ENCODE measurements around the gene PER2. TPM values are rescaled to one million over a fixed set of nuclear protein-coding genes. Genes with fewer than 3 reads are reported as not detected.

The PER2 gene
- total RNA-seq, 2 donors from 2014 or later: 5.2 to 9.4 TPM

- no peak overlapping the region for H3K4me3 ChIP-seq
- TF ChIP-seq, protein P1, sequence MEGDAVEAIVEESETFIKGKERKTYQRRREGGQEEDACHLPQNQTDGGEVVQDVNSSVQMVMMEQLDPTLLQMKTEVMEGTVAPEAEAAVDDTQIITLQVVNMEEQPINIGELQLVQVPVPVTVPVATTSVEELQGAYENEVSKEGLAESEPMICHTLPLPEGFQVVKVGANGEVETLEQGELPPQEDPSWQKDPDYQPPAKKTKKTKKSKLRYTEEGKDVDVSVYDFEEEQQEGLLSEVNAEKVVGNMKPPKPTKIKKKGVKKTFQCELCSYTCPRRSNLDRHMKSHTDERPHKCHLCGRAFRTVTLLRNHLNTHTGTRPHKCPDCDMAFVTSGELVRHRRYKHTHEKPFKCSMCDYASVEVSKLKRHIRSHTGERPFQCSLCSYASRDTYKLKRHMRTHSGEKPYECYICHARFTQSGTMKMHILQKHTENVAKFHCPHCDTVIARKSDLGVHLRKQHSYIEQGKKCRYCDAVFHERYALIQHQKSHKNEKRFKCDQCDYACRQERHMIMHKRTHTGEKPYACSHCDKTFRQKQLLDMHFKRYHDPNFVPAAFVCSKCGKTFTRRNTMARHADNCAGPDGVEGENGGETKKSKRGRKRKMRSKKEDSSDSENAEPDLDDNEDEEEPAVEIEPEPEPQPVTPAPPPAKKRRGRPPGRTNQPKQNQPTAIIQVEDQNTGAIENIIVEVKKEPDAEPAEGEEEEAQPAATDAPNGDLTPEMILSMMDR (IDR thresholded peaks at IDR 0.05): no peak
- no peaks in the 10 kb centered on the region for H3K27me3 ChIP-seq
- H3K4me1 ChIP-seq: no peaks in the 10 kb centered on the region
- DNase-seq (ENCODE audit: low spot score): no peak
- no peak overlapping the region for H3K27ac ChIP-seq
- H3K36me3 ChIP-seq: peaks cover 97% of the 10 kb centered on the region
- no peaks in the 10 kb centered on the region for H3K9me3 ChIP-seq
These were observed 34.2 kb downstream of the PER2 start for GRCh38 chr2:238254095-238254723.

DNA sequence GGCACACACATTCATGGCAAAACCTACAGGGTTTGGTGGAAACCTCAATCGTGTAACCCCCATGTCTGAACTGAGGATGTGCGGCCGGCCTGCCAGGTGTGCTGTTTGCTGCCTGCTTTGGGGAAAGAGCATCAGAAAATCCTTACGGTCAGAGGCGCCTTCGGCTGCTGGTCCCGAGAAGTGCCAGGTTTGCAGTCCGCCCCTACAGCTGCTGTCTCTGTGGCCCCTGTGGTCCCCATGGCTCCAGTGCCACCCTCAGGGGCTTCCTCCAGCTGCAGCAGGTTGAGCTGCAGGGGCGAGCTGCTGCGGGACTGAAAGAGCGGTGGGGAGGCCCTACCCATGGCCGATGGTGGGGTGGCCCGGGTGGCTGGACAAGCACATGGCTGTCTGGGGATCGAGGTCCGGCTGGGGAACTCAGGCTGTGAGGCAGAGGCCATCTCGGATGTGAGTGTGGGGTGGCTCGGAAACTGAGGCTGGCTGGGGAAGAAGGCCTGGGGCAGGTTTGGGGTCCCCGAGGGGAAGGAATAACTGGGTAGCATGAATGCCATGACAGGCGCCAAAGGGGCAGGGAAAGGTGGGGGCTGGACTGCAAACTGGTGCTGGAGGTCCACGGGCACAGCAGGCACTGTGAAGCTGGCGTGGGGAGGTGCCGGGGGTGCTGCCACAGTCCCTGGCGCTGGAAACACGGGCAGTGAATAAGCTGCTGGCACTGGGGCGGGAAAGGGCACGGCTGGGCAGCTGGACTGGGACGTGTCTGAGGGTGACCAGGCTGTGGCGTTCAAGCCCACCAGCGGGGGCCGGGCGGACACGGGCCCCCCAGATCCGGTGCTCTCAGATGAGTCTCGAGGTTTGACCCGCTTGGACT is 35.4 kb downstream of the PER2 start:
- H3K27me3 ChIP-seq: no peaks in the 10 kb centered on the region
- H3K4me1 ChIP-seq: peaks cover 0 to 4% of the 10 kb centered on the region in 2 donors
- no peaks in the 10 kb centered on the region for H3K9me3 ChIP-seq
- no peak for DNase-seq (ENCODE audit: low spot score)
- no peak overlapping the region for H3K27ac ChIP-seq
- H3K36me3 ChIP-seq: peaks cover 91% of the 10 kb centered on the region
- TF ChIP-seq, protein P1 (IDR thresholded peaks at IDR 0.05): no peak
- no peak overlapping the region for H3K4me3 ChIP-seq

GRCh38 chr2:238251986-238252385 is 36.4 kb downstream of the PER2 start:
- no peak for DNase-seq (ENCODE audit: low spot score)
- no peak overlapping the region for H3K4me3 ChIP-seq
- H3K9me3 ChIP-seq: no peaks in the 10 kb centered on the region
- H3K27ac ChIP-seq: no peak overlapping the region
- no peaks in the 10 kb centered on the region for H3K27me3 ChIP-seq
- H3K4me1 ChIP-seq: peaks cover 0 to 7% of the 10 kb centered on the region in 2 donors
- peaks cover 81% of the 10 kb centered on the region for H3K36me3 ChIP-seq
- TF ChIP-seq, protein P1 (IDR thresholded peaks at IDR 0.05): no peak

- TF ChIP-seq, protein P1 (IDR thresholded peaks at IDR 0.05): no peak
- no peak for DNase-seq (ENCODE audit: low spot score)
These were observed 37.1 kb downstream of the PER2 start for GRCh38 chr2:238251331-238251730.

DNA sequence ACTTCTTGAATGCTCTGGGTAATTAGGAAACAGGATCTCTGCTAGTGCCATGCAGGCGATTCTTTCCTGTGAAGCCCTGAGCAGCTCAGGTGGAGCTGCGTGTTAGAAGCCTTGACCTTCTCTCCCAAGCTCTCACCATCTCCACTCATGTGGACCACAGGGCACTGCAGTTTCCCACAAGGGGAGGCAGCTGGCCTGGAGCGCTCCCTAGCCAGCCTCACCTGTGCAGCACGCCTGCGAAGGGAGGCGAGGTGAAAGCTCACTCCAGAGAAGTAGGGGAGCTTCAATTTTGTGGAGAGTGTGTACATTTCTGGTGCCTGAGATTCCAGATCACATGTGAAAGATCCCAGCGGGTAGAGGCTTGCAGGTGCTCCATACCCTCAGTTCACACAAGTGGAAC is 37.5 kb downstream of the PER2 start:
- no peak for DNase-seq (ENCODE audit: low spot score)
- Histone ChIP-seq H3K27me3 (no peaks in the 10 kb centered on the region), H3K27ac (no peak overlapping the region), H3K36me3 (peaks cover 74% of the 10 kb centered on the region), H3K9me3 (no peaks in the 10 kb centered on the region), H3K4me1 (peaks cover 0 to 7% of the 10 kb centered on the region in 2 donors), H3K4me3 (no peak overlapping the region)
- TF ChIP-seq, protein P1 (IDR thresholded peaks at IDR 0.05): no peak

More at GRCh38 chr2:238251331-238251730, 37.1 kb downstream of the PER2 start:
- Histone ChIP-seq H3K36me3 (peaks cover 77% of the 10 kb centered on the region), H3K9me3 (no peaks in the 10 kb centered on the region), H3K4me1 (peaks cover 0 to 7% of the 10 kb centered on the region in 2 donors), H3K27me3 (no peaks in the 10 kb centered on the region), H3K27ac (no peak overlapping the region), H3K4me3 (no peak overlapping the region)

Measured in right atrium auricular region (tissue), 2 donors.